ENCODE results near the gene DUSP18. TPM values are rescaled to one million over a fixed set of nuclear protein-coding genes. Genes with fewer than 3 reads are reported as not detected.

The DUSP18 gene
- total RNA-seq, 5 donors from 2014 or later (not counting 1 experiment from before 2014, with no cell fraction given): 9.4 to 19.4 (median 18.8) TPM

GRCh38 chr22:30614268-30614667 lies 53.4 kb downstream of the DUSP18 start:
- Histone ChIP-seq H3K27me3 (replicated peaks in 1 of 2; ENCODE audit: control insufficient read depth in 2 of 2, extremely low read depth in 1 of 2, insufficient read depth in 2 of 2, low read length in 1 of 2) (peaks cover 0 to 12% of the 10 kb centered on the region in 2 experiments), H3K27ac (ENCODE audit: low read length) (no peak overlapping the region), H3K4me1 (ENCODE audit: control insufficient read depth in 1 of 2, extremely low read depth in 1 of 2, insufficient read depth in 2 of 2, low read length in 2 of 2) (no peaks in the 10 kb centered on the region), H3K36me3 (ENCODE audit: control insufficient read depth in 2 of 2, extremely low read depth in 1 of 2, insufficient read depth in 1 of 2, low read length in 1 of 2) (no peaks in the 10 kb centered on the region), H3K4me3 (ENCODE audit: control insufficient read depth in 1 of 2, extremely low read depth in 1 of 2, low read length in 1 of 2) (no peak overlapping the region), H3K9me3 (no peaks in the 10 kb centered on the region)
- Mint-ChIP-seq H3K4me3 (no peak overlapping the region), H3K27ac (no peak overlapping the region), H3K27me3 (peaks cover 0 to 5% of the 10 kb centered on the region in 2 donors), H3K9me3 (no peaks in the 10 kb centered on the region), H3K36me3 (no peaks in the 10 kb centered on the region), H3K4me1 (peaks cover 0 to 2% (median 0%) of the 10 kb centered on the region in 3 donors)
- POLR2A ChIA-PET: no interaction called here
- 70% methylated on average over 2 of the region's 7 CpGs for WGBS (ENCODE audit: insufficient coverage)
- CTCF ChIA-PET: no interaction called here
- ATAC-seq (replicated peaks in 1 of 4): no peak
- DNase-seq: no peak

- CTCF ChIA-PET: no interaction called here
- Mint-ChIP-seq H3K4me3 (no peak overlapping the region), H3K9me3 (no peaks in the 10 kb centered on the region), H3K27me3 (peaks cover 0 to 8% of the 10 kb centered on the region in 2 donors), H3K36me3 (no peaks in the 10 kb centered on the region), H3K4me1 (peaks cover 0 to 4% (median under 1%) of the 10 kb centered on the region in 3 donors), H3K27ac (no peak overlapping the region)
- Histone ChIP-seq H3K27ac (ENCODE audit: low read length) (no peak overlapping the region), H3K36me3 (ENCODE audit: control insufficient read depth in 2 of 2, extremely low read depth in 1 of 2, insufficient read depth in 1 of 2, low read length in 1 of 2) (no peaks in the 10 kb centered on the region), H3K4me1 (ENCODE audit: control insufficient read depth in 1 of 2, extremely low read depth in 1 of 2, insufficient read depth in 2 of 2, low read length in 2 of 2) (peaks cover 0 to 2% of the 10 kb centered on the region in 2 experiments), H3K27me3 (replicated peaks in 1 of 2; ENCODE audit: control insufficient read depth in 2 of 2, extremely low read depth in 1 of 2, insufficient read depth in 2 of 2, low read length in 1 of 2) (peaks cover 0 to 20% of the 10 kb centered on the region in 2 experiments), H3K9me3 (no peaks in the 10 kb centered on the region), H3K4me3 (ENCODE audit: control insufficient read depth in 1 of 2, extremely low read depth in 1 of 2, low read length in 1 of 2) (no peak overlapping the region)
- POLR2A ChIA-PET: interaction anchor here in 1 of 2 donors (0.6 kb wide), 1 partner anchor 1477 kb away, joined by 7 read pairs; no protein-coding TSS in a partner anchor
- 92% methylated on average over 5 of the region's 8 CpGs for WGBS (ENCODE audit: insufficient coverage)
- DNase-seq: no peak
- no peak for ATAC-seq (replicated peaks in 1 of 4)
Observed at GRCh38 chr22:30612789-30613188, 54.9 kb downstream of the DUSP18 start.

Other genes with a start within 250 kb of the DUSP18 start
- 10 to 100 TPM; 22.7 to 59.2 (median 29.4) TPM for gene MTFP1, start 242.1 kb downstream of the DUSP18 start, total RNA-seq
- not detected for gene SEC14L3, start 195.9 kb downstream of the DUSP18 start, total RNA-seq
- under 1 TPM in 1 of 5 donors, not detected in 4; 0.10 TPM for gene SEC14L4, start 162.2 kb downstream of the DUSP18 start, total RNA-seq
- gene SEC14L6, start 121.1 kb downstream of the DUSP18 start, total RNA-seq: under 1 TPM in 1 of 5 donors, not detected in 4; 0.13 TPM
- gene GAL3ST1, start 93.2 kb downstream of the DUSP18 start, total RNA-seq: 1 to 10 TPM in 3 of 5 donors, not detected in 2; 1.1 to 1.5 (median 1.5) TPM
- 10 to 100 TPM; 36.0 to 66.2 (median 63.1) TPM for gene PES1, start 76.0 kb downstream of the DUSP18 start, total RNA-seq
- under 1 TPM; 0.26 to 0.65 (median 0.57) TPM for gene TCN2, start 60.7 kb downstream of the DUSP18 start, total RNA-seq
- 1 to 10 TPM; 2.9 to 4.8 (median 3.5) TPM for gene SLC35E4, start 32.1 kb downstream of the DUSP18 start, total RNA-seq
- 1 to 10 TPM; 1.6 to 2.8 (median 2.1) TPM for gene OSBP2, start 27.0 kb upstream of the DUSP18 start, total RNA-seq

Data from T-cell (primary cell).